CD4-positive, CD25-positive, alpha-beta regulatory T cell (primary cell): ENCODE measurements around the gene TESMIN. TPM values are rescaled to one million over a fixed set of nuclear protein-coding genes. Genes with fewer than 3 reads are reported as not detected.
A peak's percentile ranks its signal among the peaks of the same experiment; 100 is the strongest.

Experiments
- ATAC-seq, 2 donors: fragments of 150-1000 bp; cut with Tn5 transposase; one replicate each; pipeline ENCODE4 v1.10.0; 2021; ENCODE audit warnings: low read depth in 2 of 2, moderate number of reproducible peaks in 2 of 2, moderate library complexity in 1 of 2
- DNase-seq, 3 donors: peaks; one replicate each; pipeline versions ENCODE4 v3.0.0 to v3.0.0-alpha.2; 2012 to 2022; ENCODE audit warnings: mixed read lengths in 1 of 3
- H3K27ac ChIP-seq: one replicate; pipeline ENCODE4 v1.7.0; 2013; ENCODE audit warnings: mild to moderate bottlenecking, low read length; ENCODE audit not compliant: insufficient read depth, poor library complexity, severe bottlenecking
- H3K27me3 ChIP-seq: one replicate; pipeline ENCODE4 v1.7.0; 2013; ENCODE audit warnings: low read length; ENCODE audit not compliant: control insufficient read depth, insufficient read depth
- H3K36me3 ChIP-seq: one replicate; pipeline ENCODE4 v1.7.0; 2013; ENCODE audit warnings: mild to moderate bottlenecking, low read length, moderate library complexity; ENCODE audit not compliant: control insufficient read depth, insufficient read depth
- H3K4me1 ChIP-seq: 2 replicates; pipeline ENCODE4 v1.7.0; 2013; ENCODE audit warnings: mild to moderate bottlenecking, low read length; ENCODE audit not compliant: insufficient read depth, control insufficient read depth, poor library complexity, severe bottlenecking
- H3K4me3 ChIP-seq: one replicate; pipeline ENCODE4 v1.7.0; 2013; ENCODE audit warnings: low read depth, mild to moderate bottlenecking, low read length, moderate library complexity
- H3K9me3 ChIP-seq, 2 experiments: 1 replicate in 1 of 2; 2 replicates in 1 of 2; pipeline ENCODE4 v1.7.0; 2013; ENCODE audit warnings: low read length in 2 of 2, mild to moderate bottlenecking in 1 of 2, moderate library complexity in 1 of 2; ENCODE audit not compliant: control insufficient read depth in 2 of 2
- H3K27ac Mint-ChIP-seq, 3 donors: one replicate each; pipeline ENCODE4 v1.8.0; 2020 to 2022; ENCODE audit warnings: mild to moderate bottlenecking in 3 of 3, mixed read lengths in 3 of 3, moderate library complexity in 2 of 3
- H3K27me3 Mint-ChIP-seq: one replicate; pipeline ENCODE4 v1.8.0; 2022; ENCODE audit warnings: mild to moderate bottlenecking, mixed read lengths
- H3K36me3 Mint-ChIP-seq: one replicate; pipeline ENCODE4 v1.8.0; 2020; ENCODE audit warnings: mixed read lengths
- H3K4me1 Mint-ChIP-seq, 4 donors: one replicate each; pipeline ENCODE4 v1.8.0; 2020 to 2022; ENCODE audit warnings: mixed read lengths in 4 of 4, mild to moderate bottlenecking in 1 of 4
- H3K4me3 Mint-ChIP-seq, 4 donors: one replicate each; pipeline ENCODE4 v1.8.0; 2020 to 2022; ENCODE audit warnings: mild to moderate bottlenecking in 4 of 4, mixed read lengths in 4 of 4, moderate library complexity in 3 of 4
- H3K9me3 Mint-ChIP-seq, 7 donors: one replicate each; pipeline ENCODE4 v1.8.0; 2020 to 2022; ENCODE audit warnings: mixed read lengths in 7 of 7, mild to moderate bottlenecking in 3 of 7, moderate library complexity in 2 of 7
- polyA plus RNA-seq, 4 donors: library from polyadenylated mRNA; unstranded; fragments of 300-500 nt; fragmentation: Illumina TruSeq; gene quantifications; one replicate each; pipeline ENCODE4 v1.2.3, GENCODE V29; 2021
- total RNA-seq: library from RNA; stranded (reverse); gene quantifications from one replicate; pipeline ENCODE4 v1.2.3, GENCODE V29; 2022

Gene TESMIN
- total and polyA plus RNA-seq, 5 donors from 2014 or later: 3.0 to 8.0 (median 5.3) TPM

- peaks cover 9 to 26% (median 16%) of the 10 kb centered on the region in 4 donors for H3K4me1 Mint-ChIP-seq
- peaks cover 36% of the 10 kb centered on the region for H3K27me3 Mint-ChIP-seq
- peak overlapping the region in 2 of 3 donors; percentile 75 to 82 for H3K27ac Mint-ChIP-seq
Observed at GRCh38 chr11:68690671-68691401, 60.5 kb downstream of the TESMIN start.

GRCh38 chr11:68689737-68690625 is 61.3 kb downstream of the TESMIN start:
- Histone ChIP-seq H3K36me3 (no peaks in the 10 kb centered on the region), H3K27me3 (peaks cover 4% of the 10 kb centered on the region), H3K9me3 (no peaks in the 10 kb centered on the region), H3K4me1 (peaks cover 9% of the 10 kb centered on the region), H3K27ac (no peak overlapping the region), H3K4me3 (peak overlapping the region; percentile 34)
- Mint-ChIP-seq H3K4me3 (peak overlapping the region in 1 of 4 donors; percentile 48), H3K27me3 (peaks cover 45% of the 10 kb centered on the region), H3K9me3 (peaks cover 0 to 2% (median 0%) of the 10 kb centered on the region in 7 donors), H3K4me1 (peaks cover 9 to 26% (median 16%) of the 10 kb centered on the region in 4 donors), H3K36me3 (no peaks in the 10 kb centered on the region), H3K27ac (peak overlapping the region in 1 of 3 donors; percentile 86)
- no peak for ATAC-seq
- DNase-seq: no peak

More at GRCh38 chr11:68690671-68691401, 60.5 kb downstream of the TESMIN start:
- no peaks in the 10 kb centered on the region for H3K36me3 ChIP-seq
- no peaks in the 10 kb centered on the region for H3K27me3 ChIP-seq
- peaks cover 0 to 2% (median 0%) of the 10 kb centered on the region in 7 donors for H3K9me3 Mint-ChIP-seq
- no peaks in the 10 kb centered on the region for H3K9me3 ChIP-seq
- no peaks in the 10 kb centered on the region for H3K36me3 Mint-ChIP-seq
- peak overlapping the region in 2 of 4 donors; percentile 55 to 83 for H3K4me3 Mint-ChIP-seq
- H3K4me3 ChIP-seq: peak overlapping the region; percentile 34
- ATAC-seq (peak; percentile 74 to 79), DNase-seq (peak in 2 of 3 donors; percentile 39 to 56)
- peaks cover 9% of the 10 kb centered on the region for H3K4me1 ChIP-seq
- no peak overlapping the region for H3K27ac ChIP-seq

GRCh38 chr11:68688881-68689280 is 62.4 kb downstream of the TESMIN start:
- ATAC-seq (no peak), DNase-seq (no peak)
- H3K4me3 ChIP-seq: no peak overlapping the region
- peaks cover 9 to 26% (median 16%) of the 10 kb centered on the region in 4 donors for H3K4me1 Mint-ChIP-seq
- no peak overlapping the region for H3K4me3 Mint-ChIP-seq
- no peaks in the 10 kb centered on the region for H3K9me3 Mint-ChIP-seq
- no peak overlapping the region for H3K27ac ChIP-seq
- H3K27me3 Mint-ChIP-seq: peaks cover 41% of the 10 kb centered on the region
- H3K9me3 ChIP-seq: no peaks in the 10 kb centered on the region
- H3K4me1 ChIP-seq: peaks cover 15% of the 10 kb centered on the region
- H3K36me3 ChIP-seq: no peaks in the 10 kb centered on the region
- no peak overlapping the region for H3K27ac Mint-ChIP-seq
- peaks cover 4% of the 10 kb centered on the region for H3K27me3 ChIP-seq
- no peaks in the 10 kb centered on the region for H3K36me3 Mint-ChIP-seq

GRCh38 chr11:68687986-68688385 is 63.3 kb downstream of the TESMIN start:
- peaks cover 15% of the 10 kb centered on the region for H3K4me1 ChIP-seq
- H3K4me1 Mint-ChIP-seq: peaks cover 9 to 26% (median 16%) of the 10 kb centered on the region in 4 donors
- H3K4me3 ChIP-seq: no peak overlapping the region
- no peak overlapping the region for H3K27ac ChIP-seq
- H3K27ac Mint-ChIP-seq: no peak overlapping the region
- no peaks in the 10 kb centered on the region for H3K9me3 Mint-ChIP-seq
- DNase-seq (no peak), ATAC-seq (no peak)
- no peaks in the 10 kb centered on the region for H3K36me3 ChIP-seq
- peaks cover 7% of the 10 kb centered on the region for H3K27me3 ChIP-seq
- no peaks in the 10 kb centered on the region for H3K9me3 ChIP-seq
- peaks cover 49% of the 10 kb centered on the region for H3K27me3 Mint-ChIP-seq
- no peak overlapping the region for H3K4me3 Mint-ChIP-seq
- H3K36me3 Mint-ChIP-seq: no peaks in the 10 kb centered on the region

GRCh38 chr11:68687311-68687710 is 64.0 kb downstream of the TESMIN start:
- H3K4me3 ChIP-seq: no peak overlapping the region
- H3K36me3 ChIP-seq: no peaks in the 10 kb centered on the region
- Mint-ChIP-seq H3K36me3 (no peaks in the 10 kb centered on the region), H3K4me3 (no peak overlapping the region), H3K4me1 (peaks cover 9 to 25% (median 16%) of the 10 kb centered on the region in 4 donors), H3K27me3 (peaks cover 56% of the 10 kb centered on the region), H3K27ac (no peak overlapping the region), H3K9me3 (no peaks in the 10 kb centered on the region)
- peaks cover 7% of the 10 kb centered on the region for H3K27me3 ChIP-seq
- no peaks in the 10 kb centered on the region for H3K9me3 ChIP-seq
- no peak for DNase-seq
- H3K27ac ChIP-seq: no peak overlapping the region
- no peak for ATAC-seq
- H3K4me1 ChIP-seq: peaks cover 15% of the 10 kb centered on the region

- peak overlapping the region in 2 of 4 donors; percentile 24 to 50 for H3K4me3 Mint-ChIP-seq
- no peak for DNase-seq
Observed at GRCh38 chr11:68686486-68686885, 64.8 kb downstream of the TESMIN start.

GRCh38 chr11:68685656-68686380 is 65.5 kb downstream of the TESMIN start:
- H3K36me3 ChIP-seq: no peaks in the 10 kb centered on the region
- Mint-ChIP-seq H3K9me3 (no peaks in the 10 kb centered on the region), H3K4me1 (peaks cover 4 to 15% (median 9%) of the 10 kb centered on the region in 4 donors), H3K27ac (no peak overlapping the region), H3K27me3 (peaks cover 51% of the 10 kb centered on the region), H3K4me3 (peak overlapping the region in 2 of 4 donors; percentile 24 to 50), H3K36me3 (no peaks in the 10 kb centered on the region)
- peaks cover 13% of the 10 kb centered on the region for H3K4me1 ChIP-seq
- H3K9me3 ChIP-seq: no peaks in the 10 kb centered on the region
- no peak for ATAC-seq
- no peak overlapping the region for H3K4me3 ChIP-seq
- DNase-seq: no peak
- no peak overlapping the region for H3K27ac ChIP-seq
- H3K27me3 ChIP-seq: peaks cover 7% of the 10 kb centered on the region

More at GRCh38 chr11:68686486-68686885, 64.8 kb downstream of the TESMIN start:
- no peak overlapping the region for H3K27ac ChIP-seq
- peaks cover 7% of the 10 kb centered on the region for H3K27me3 ChIP-seq
- peaks cover 9 to 22% (median 15%) of the 10 kb centered on the region in 4 donors for H3K4me1 Mint-ChIP-seq
- H3K36me3 Mint-ChIP-seq: no peaks in the 10 kb centered on the region
- no peaks in the 10 kb centered on the region for H3K9me3 Mint-ChIP-seq
- H3K36me3 ChIP-seq: no peaks in the 10 kb centered on the region
- H3K4me3 ChIP-seq: no peak overlapping the region
- peaks cover 58% of the 10 kb centered on the region for H3K27me3 Mint-ChIP-seq
- H3K27ac Mint-ChIP-seq: no peak overlapping the region
- H3K9me3 ChIP-seq: no peaks in the 10 kb centered on the region
- peaks cover 15% of the 10 kb centered on the region for H3K4me1 ChIP-seq
- ATAC-seq: no peak
